Stimulated activated CD8-positive, alpha-beta memory T cell treated with anti-CD3 and anti-CD28 coated beads, Interleukin-12 subunit alpha, Interleukin-12 subunit beta, amount 100 ng/mL, for 1 hour (primary cell): ENCODE measurements around the gene CCDC124.

Source experiments
- DNase-seq: peaks from one replicate; pipeline ENCODE4 v3.0.0-alpha.2; 2020; ENCODE audit warnings: low read depth

CCDC124 gene

GRCh38 chr19:17953869-17954268, 21.1 kb downstream of the CCDC124 start:
- no peak for DNase-seq

- DNase-seq, result no peak
These were observed 21.6 kb downstream of the CCDC124 start for GRCh38 chr19:17954401-17954800.

- no peak for DNase-seq
These were observed 24.5 kb downstream of the CCDC124 start for GRCh38 chr19:17957149-17957849.

- DNase-seq, result no peak
These were observed 25.1 kb downstream of the CCDC124 start for GRCh38 chr19:17957885-17958284.

- DNase-seq, result no peak
These were observed 31.3 kb downstream of the CCDC124 start for GRCh38 chr19:17963936-17964691.

GRCh38 chr19:17965370-17966128, 32.7 kb downstream of the CCDC124 start:
- no peak for DNase-seq

- no peak for DNase-seq
These were observed 33.3 kb downstream of the CCDC124 start for GRCh38 chr19:17966129-17966483.

- DNase-seq, result no peak
These were observed 33.9 kb downstream of the CCDC124 start, which contains the start of gene KCNN1 for GRCh38 chr19:17966550-17967256. Gene KCNN1, plus strand, starts transcription at chr19:17967107. Its CDS starts 6,782 bp downstream, at chr19:17973889.

GRCh38 chr19:17967257-17968051, 34.6 kb downstream of the CCDC124 start:
- no peak for DNase-seq

GRCh38 chr19:17968362-17968761, 35.5 kb downstream of the CCDC124 start:
- no peak for DNase-seq

GRCh38 chr19:17969096-17969792, 36.4 kb downstream of the CCDC124 start:
- DNase-seq, result no peak

GRCh38 chr19:17972230-17972629, 39.4 kb downstream of the CCDC124 start:
- DNase-seq, result no peak

- no peak for DNase-seq
These were observed 40.9 kb downstream of the CCDC124 start for GRCh38 chr19:17973759-17974158.

- no peak for DNase-seq
These were observed 41.7 kb downstream of the CCDC124 start for GRCh38 chr19:17974551-17974950.

- no peak for DNase-seq
These were observed 42.2 kb downstream of the CCDC124 start for GRCh38 chr19:17975032-17975431.

GRCh38 chr19:17977021-17977420, 44.2 kb downstream of the CCDC124 start:
- no peak for DNase-seq

GRCh38 chr19:17977488-17977887, 44.7 kb downstream of the CCDC124 start:
- no peak for DNase-seq

- DNase-seq, result no peak
These were observed 48.8 kb downstream of the CCDC124 start for GRCh38 chr19:17981611-17982010.

- no peak for DNase-seq
These were observed 49.6 kb downstream of the CCDC124 start for GRCh38 chr19:17982430-17982829.

- DNase-seq, result no peak
These were observed 52.4 kb downstream of the CCDC124 start for GRCh38 chr19:17985037-17985818.
